PC-9 (cell line): ENCODE data around the gene HES2.

ENCODE experiments used
- EZH2 ChIP-seq: fragments of 200-600 bp; sonication (generic); IDR thresholded peaks from 2 replicates; pipeline ENCODE4 v1.8.0; 2017; ENCODE audit warnings: antibody characterized with exemption, low read depth
- TF ChIP-seq, protein P1 (sequence below): fragments of 200-600 bp; sonication (generic); conservative IDR thresholded peaks from 2 replicates; pipeline ENCODE4 v1.6.1; 2017; ENCODE audit warnings: mixed run types, antibody characterized with exemption, mild to moderate bottlenecking, moderate library complexity

DNA sequence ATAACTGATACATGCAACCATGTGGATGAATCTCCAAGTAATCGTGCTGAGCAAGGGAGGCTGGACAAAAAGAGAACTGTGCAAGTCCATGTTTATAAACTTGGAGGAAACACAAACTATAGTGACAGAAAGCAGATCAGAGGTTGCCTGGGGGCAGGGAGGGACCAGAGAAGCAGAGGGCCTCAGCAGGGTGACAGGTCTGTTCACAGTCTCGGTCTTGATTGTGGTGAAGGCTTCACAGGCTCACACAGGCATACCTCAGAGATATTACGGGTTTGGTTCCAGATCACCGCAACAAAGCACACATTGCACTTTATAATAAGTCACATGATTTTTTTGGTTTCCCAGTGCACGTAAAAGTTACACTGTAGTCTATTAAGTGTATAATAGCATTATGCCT lies 54.7 kb downstream of the HES2 start:
- TF ChIP-seq, protein P1, sequence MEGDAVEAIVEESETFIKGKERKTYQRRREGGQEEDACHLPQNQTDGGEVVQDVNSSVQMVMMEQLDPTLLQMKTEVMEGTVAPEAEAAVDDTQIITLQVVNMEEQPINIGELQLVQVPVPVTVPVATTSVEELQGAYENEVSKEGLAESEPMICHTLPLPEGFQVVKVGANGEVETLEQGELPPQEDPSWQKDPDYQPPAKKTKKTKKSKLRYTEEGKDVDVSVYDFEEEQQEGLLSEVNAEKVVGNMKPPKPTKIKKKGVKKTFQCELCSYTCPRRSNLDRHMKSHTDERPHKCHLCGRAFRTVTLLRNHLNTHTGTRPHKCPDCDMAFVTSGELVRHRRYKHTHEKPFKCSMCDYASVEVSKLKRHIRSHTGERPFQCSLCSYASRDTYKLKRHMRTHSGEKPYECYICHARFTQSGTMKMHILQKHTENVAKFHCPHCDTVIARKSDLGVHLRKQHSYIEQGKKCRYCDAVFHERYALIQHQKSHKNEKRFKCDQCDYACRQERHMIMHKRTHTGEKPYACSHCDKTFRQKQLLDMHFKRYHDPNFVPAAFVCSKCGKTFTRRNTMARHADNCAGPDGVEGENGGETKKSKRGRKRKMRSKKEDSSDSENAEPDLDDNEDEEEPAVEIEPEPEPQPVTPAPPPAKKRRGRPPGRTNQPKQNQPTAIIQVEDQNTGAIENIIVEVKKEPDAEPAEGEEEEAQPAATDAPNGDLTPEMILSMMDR = no peak
- TF ChIP-seq EZH2 = no peak
